Skin of body (tissue), 3 donors: ENCODE results near the gene NFE2. TPM values are rescaled to one million over a fixed set of nuclear protein-coding genes. Genes with fewer than 3 reads are reported as not detected.

ENCODE experiments used
- DNase-seq: peaks from one replicate; lab custom pipeline; 2025; lab: John Stamatoyannopoulos, UW
- small RNA-seq: library from RNA; depleted of rRNA; stranded (forward); fragments of <200 nt; gene quantifications from one replicate; pipeline ENCODE3, GENCODE V24; 2014; ENCODE audit warnings: low replicate concordance
- total RNA-seq: library from RNA; depleted of rRNA; stranded (reverse); fragments of >200 nt; gene quantifications from one replicate; pipeline ENCODE4 v1.2.3, GENCODE V29; 2014

Gene NFE2
- total RNA-seq, 1 donor from 2014 or later: 5.7 TPM

DNA sequence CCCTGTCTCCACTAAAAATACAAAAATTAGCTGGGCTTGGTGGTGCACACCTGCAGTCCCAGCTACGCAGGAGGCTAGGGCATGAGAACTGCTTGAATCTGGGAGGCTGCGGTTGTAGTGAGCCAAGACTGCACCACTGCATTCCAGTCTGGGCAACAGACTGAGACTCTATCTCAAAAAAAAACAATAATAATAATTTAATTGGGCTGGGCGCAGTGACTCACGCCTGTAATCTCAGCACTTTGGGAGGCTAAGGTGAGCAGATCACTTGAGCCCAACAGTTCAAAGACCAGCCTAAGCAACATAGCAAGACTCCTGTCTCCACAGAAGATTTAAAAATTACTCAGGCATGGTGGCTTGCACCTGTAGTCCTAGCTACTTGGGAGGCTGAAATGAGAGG is 47.6 kb downstream of the NFE2 start:
- no peak for DNase-seq

DNA sequence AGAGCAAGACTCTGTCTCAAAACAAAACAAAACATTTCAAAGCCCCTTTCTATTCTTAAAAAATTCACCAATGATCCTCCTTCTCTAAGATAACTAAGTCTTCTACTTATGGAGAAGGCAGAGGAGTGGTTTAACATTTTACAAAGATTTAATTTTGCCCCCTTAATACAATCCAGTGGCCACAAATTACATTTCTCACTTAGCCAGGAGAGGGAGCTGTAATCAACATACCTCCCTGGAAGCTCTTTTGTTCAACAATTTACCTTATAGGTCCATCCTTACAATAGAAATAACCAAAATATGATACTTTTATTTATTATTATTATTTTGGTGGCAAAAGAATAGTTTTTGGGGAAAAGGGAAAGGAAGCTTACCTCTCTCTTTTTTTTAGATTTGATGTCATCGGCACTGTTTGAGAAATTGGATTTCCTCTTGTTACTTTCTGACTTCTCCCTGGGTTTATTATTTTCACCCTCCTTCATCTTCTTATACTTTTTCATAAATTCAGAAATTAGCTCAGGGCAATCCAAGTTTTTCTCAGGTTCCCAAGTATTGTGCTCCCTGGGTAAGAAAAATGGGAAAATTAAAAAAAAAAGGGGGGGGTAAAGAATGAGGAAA is 49.0 kb downstream of the NFE2 start:
- DNase-seq: no peak

DNA sequence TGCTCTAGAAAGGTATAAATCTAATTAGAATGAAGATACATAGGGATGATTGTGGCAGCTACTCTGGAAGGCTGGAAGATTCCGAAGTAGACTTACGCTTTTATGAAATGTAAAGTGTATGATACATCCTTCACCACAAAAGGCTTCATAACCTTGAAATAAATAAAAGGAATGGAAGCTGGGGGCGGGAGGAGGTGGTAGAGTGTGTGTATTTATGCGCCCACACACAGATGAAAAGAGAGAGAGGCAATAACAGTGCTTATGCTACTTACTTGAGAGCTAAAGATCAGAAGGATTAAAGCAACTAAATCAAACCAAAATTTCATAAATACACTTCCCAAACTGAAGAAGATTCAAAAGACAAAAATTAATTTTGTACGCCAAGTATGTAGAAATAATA is 51.3 kb downstream of the NFE2 start:
- no peak for DNase-seq

DNA sequence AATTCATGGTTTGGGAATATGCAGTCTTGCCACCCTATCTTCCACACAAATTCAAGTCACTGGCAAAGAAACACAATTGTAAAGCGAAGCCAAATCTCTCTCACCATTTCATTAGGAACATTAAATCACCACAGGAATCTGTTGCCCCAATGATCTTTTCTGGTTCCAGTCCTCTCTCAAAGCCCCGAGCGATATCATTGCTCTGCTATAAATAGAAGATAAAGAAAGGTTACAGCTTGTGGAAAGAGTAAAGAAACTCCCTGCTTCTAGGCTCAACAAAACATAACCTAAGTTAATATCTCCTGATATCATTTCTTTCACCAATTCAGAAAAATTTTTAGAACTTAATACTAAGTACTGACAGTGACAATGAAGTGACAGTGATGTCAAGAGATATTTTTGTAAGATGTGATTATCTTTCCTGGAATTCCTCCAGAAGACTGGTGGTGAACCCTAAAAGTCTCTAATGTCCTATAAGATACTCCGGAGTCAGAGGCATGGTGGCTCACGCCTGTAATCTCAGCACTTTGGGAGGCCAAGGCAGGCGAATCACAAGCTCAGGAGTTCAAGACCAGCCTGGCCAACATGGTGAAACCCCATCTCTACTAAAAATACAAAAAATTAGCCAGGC is 54.7 kb downstream of the NFE2 start:
- no peak for DNase-seq

Small RNA genes within 50 kb of the gene (small RNA-seq; reads per million reads assigned to genes)
- gene MIR148B: 379 reads per million, percentile 98 among the genes with 10 or more reads in this experiment
- not detected for gene RN7SL390P
- gene RN7SL744P: not detected
- gene RNU6-950P: not detected

Other genes starting within 250 kb of the NFE2 start
- gene HOXC4, start 247.2 kb downstream of the NFE2 start, total RNA-seq: 3.6 TPM
- 20.9 TPM for gene SMUG1, start 112.0 kb downstream of the NFE2 start, total RNA-seq
- 47.6 TPM for gene CBX5, start 20.9 kb downstream of the NFE2 start, total RNA-seq
- 745 TPM for gene HNRNPA1, start 20.3 kb downstream of the NFE2 start, total RNA-seq
- gene COPZ1, start 24.1 kb upstream of the NFE2 start, total RNA-seq: 65.3 TPM
- 0.79 TPM for gene GPR84, start 63.5 kb upstream of the NFE2 start, total RNA-seq
- 10.5 TPM for gene ZNF385A, start 83.7 kb upstream of the NFE2 start, total RNA-seq
- gene ITGA5, start 118.3 kb upstream of the NFE2 start, total RNA-seq: 52.3 TPM
- gene GTSF1, start 172.6 kb upstream of the NFE2 start, total RNA-seq: not detected
- gene NCKAP1L, start 196.7 kb upstream of the NFE2 start, total RNA-seq: 14.5 TPM
- gene PDE1B, start 248.6 kb upstream of the NFE2 start, total RNA-seq: 8.6 TPM